ENCODE results near the gene HINT1.
"Not testable (repeated sequence)": the region's sequence is repeated elsewhere in the genome, so short reads cannot be mapped to it uniquely, and the experiment has no call there.

The HINT1 gene

DNA sequence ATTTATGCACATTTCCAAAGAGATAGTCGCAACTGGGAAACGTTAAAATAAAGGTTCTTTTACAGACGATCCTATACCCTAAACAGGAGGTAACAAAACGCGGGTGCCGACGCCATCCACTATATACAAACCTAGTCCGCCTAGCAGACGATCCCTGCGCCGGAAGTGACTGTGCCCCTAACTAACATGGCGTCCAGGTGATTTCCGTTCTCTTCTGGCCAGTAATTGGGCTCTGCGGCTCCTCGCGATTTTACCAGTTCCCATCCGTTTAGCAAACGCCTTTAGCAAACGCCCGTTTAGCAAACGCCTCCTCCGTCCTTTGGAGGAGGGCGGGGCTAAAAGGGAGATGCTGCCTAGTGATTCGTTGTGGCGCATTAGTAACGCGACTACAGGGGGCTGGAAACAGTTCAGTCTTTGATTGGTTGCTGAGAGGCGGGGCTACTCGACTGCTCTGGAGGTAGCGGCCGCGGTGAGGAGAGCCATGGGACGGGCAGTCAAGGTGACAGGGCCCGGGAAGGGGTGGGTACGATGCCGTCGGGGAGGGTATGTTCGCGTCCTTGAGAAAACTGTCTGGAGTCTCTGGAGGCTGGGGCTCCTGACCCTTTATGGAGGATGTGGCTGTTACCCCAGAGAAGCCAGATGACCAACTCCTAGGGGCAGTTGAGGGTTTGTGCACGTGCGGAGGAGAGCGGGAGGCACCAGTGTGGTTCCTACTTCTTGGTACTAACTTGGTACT is 5.7 kb upstream of the HINT1 start, which contains the start of gene LYRM7:
TSS of gene LYRM7 (plus strand) at position 405 of the 736 bp plus-strand sequence. CDS start at position 482, 77 bp downstream.
- peak; percentile 99 for DNase-seq (ENCODE audit: low spot score)

- DNase-seq (ENCODE audit: low spot score), result no peak
Observed at GRCh38 chr5:131169810-131170539, 4.9 kb upstream of the HINT1 start.

DNA sequence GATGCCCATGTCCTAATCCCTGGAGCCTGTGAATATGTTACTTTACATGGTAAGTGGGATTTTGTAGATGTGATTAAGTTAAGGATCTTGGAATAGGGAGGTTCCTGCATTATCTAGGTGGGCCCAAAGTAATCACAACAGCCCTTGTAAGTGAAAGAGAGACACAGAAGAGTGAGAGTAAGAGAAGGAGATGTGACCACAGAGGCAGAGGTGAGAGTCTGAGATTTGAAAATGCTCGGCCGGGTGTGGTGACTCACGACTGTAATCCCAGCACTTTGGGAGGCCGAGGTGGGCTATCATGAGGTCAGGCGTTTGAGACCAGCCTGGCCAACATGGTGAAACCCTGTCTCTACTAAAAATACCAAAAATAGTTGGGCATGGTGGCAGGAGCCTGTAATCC is 2.6 kb upstream of the HINT1 start:
- no peak for DNase-seq (ENCODE audit: low spot score)

DNA sequence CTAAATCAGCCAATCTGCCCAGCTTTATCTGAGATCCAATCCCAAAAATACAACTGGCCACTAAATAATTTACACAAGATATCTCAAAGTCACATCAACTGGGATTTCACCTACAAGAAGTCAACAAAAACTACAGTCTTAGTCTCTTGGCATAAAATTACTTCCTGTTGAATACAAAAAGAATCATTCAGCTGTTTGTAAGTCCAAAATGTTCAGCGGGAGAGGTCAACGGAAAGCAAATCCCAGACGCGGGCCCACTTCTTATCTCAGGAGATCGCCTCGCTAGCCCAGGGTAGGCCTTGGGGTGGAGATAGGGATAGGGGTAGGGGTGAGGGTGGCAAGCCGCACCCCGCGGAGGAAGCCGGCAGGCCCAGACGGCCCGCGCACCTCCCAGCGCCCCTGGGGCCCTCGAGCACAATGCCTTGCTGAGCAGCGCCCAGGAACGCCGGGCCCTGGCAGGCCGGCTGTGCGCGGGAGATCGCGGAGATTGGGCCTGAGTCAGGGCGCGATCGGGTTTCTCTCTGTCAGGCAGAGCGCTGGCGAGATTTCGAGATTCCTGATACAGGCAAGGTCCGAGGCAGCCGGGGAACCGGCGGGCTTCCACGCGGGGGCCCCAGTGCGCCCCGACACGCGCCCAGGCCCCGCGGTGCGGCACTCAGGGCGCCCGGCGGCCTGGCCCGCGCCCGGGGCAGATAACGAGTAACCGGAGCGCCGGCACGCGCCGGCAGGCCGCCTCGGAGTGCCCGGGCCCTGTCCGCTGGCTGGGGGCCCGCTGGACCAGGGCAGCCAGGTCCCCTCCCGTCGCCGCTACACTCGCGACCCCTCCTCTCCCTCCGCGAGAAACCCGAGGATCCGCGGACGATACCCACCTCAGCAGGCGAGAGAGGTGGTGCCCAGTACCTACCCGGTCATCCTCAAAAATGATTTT is 601 bp downstream of the HINT1 start:
- peak; percentile 67 for DNase-seq (ENCODE audit: low spot score)

DNA sequence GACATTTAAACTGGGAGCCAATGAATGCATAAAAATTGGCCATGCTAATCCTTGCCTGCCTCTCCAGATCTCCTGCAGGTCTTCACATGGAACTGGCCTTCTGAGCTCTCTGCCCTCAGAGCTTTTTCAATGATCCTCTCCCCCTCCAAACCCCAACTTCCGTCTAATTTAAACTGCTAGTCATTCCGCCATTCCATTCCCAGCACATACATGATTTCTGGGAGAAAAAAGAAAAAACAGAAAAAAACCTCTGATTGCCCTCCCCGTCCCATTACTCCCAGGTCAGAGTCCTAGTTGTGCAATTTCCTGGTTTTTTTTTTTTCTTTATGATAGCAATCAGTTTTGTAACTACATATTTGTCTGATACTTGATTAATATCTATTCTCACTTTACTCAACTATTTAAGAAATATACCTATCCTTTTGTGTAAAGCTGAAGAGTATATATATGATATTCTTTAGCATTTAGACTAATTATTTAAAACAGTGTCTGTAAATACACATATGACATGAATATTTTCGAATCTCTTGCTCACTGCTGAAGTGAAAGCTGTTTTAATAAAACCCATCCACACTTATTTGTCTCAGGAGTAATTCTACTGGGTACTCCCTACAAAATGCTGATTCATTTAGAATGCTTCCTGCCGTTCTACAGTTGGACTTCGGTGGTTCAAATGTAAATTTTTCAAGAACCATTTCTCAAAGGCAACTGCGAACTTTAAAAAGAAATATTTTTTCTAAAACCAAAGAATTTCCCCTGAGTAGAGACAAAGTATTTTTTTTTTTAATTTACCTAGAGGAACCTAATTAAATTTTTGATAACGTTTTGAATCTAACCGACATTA is 1.6 kb downstream of the HINT1 start:
- DNase-seq (ENCODE audit: low spot score), result peak; percentile 47

DNA sequence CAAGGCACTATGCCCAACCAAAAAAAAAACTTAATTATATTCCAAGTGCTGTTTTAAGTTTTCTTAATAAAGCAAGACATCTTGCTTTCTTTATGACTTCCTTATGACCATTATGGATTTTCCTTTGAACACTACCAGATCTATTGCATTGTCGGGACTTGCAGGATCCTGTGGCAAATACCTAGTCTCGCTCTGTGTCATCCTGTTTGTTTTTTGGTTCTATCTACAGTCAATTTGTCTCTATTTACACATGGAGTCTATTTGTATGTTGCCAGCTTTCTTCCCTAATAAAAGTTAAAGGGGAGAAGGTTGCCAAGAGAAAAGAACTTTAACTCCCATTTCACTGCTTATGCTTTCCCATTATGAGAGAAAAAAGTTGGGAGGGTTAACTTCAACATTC is 4.9 kb downstream of the HINT1 start:
- no peak for DNase-seq (ENCODE audit: low spot score)

DNA sequence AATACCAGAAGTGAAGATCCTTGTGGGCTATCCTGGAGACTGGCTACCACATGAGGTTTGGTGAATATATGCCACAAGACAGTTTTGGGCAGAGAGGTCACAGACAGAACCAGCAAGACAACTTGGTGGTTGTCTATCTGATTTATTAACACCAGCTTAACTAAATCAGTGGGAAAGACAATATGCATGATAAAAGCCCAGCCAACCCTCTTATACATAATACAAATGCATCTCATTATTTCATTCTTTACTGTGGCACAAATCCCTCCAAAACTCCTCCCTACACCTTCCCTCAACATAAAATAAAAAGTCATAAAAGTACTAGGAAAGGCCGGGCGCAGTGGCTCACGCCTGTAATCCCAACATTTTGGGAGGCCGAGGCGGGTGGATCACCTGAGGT is 8.1 kb downstream of the HINT1 start:
- DNase-seq (ENCODE audit: low spot score), result no peak

DNA sequence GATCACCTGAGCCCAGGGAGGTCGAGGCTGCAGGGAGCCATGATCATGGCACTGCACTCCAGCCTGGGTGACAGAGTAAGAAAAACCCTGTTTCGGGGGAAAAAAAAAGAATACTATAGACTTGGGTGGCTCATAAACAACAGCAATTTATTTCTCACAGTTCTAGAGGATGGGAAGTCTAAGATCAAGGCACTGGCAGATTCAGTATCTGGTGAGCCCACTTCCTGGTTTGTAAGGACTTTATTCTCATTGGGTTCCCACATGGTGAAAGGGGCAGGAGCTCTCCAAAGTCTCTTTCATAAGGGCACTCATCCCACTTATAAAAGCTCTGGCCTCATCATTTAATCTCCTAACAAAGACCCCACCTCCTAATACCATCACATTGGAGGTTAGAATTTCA is 8.7 kb downstream of the HINT1 start:
- no peak for DNase-seq (ENCODE audit: low spot score)

DNA sequence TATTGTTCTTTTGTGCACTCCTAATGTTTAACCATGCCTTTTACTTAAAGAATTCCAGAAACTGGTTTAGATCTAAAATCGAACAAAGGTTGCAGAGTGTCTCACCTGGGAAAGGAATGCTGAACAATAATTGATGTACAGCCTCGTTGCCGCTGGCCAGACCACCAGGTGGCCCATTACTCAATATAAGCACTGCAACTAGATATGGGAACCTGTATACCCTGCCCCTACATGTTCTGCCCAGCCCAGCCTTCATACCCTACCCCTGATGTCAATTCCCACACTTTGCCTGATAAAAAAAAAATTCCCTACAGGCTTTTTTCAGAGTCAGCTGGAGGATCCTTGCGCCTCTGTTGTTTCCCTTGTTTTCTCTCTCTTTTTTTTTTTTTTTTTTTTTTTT is 13.8 kb downstream of the HINT1 start:
- no peak for DNase-seq (ENCODE audit: low spot score)

DNA sequence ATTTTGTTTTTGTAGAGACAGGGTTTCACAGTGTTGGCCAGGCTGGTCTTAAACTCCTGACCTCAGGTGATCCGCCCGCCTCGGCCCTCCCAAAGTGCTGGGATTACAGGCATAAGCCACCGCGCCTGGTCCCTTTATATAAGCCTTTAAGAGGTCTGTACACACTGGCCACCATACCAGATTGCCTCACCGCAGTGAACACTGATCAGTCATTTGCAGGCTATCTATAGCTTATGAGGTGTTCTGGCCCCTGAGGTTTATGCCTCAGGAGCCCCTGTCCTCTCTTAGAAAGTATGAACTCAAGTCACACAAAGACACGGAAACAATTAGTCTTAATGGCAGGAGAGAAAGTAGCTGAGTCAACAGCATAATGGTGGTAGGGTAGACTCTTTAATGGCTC is 14.6 kb downstream of the HINT1 start:
- DNase-seq (ENCODE audit: low spot score), result no peak

DNA sequence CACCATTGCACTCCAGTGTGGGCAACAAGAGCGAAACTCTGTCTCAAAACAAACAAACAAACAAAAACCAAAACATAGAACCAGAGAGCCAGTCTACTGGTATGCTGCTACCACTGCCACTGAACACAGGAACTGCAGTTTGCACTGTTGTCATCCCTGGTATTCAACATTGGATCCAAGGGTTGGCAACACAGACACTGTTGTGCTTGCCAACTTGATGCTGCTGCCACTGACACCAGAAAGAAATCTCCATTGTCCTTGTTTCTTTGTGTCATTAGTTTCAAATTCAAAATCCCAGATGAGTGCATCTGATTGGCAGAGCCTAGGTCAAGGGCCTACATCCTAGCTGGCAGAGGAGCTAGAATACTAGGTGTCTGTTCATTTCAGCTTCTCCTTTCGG is 16.2 kb downstream of the HINT1 start:
- DNase-seq (ENCODE audit: low spot score), result no peak

GRCh38 chr5:131147258-131147657 is 17.8 kb downstream of the HINT1 start:
- no peak for DNase-seq (ENCODE audit: low spot score)

- no peak for DNase-seq (ENCODE audit: low spot score)
Observed at GRCh38 chr5:131142970-131143617, 22.0 kb downstream of the HINT1 start.

DNA sequence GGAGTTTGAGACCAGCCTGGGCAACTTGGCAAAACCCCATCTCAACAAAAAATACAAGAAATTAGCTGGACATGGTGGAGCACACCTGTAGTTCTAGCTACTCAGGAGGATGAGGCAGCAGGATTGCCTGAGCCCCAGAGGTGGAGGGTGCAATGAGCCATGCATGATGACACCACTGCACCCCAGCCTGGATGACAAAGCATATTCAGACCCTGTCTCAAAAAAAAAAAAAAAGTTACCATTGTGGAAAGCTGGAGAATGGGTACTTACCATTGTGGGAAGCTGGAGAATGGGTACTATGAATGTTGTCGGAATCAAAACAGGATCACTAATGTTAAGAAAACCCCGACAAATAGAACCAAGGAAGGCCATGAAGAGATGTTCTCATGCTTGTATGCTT is 25.7 kb downstream of the HINT1 start:
- DNase-seq (ENCODE audit: low spot score), result no peak

GRCh38 chr5:131138406-131138805 is 26.6 kb downstream of the HINT1 start:
- not testable (repeated sequence) for DNase-seq (ENCODE audit: low spot score)

GRCh38 chr5:131133091-131133490 is 32.0 kb downstream of the HINT1 start:
- DNase-seq (ENCODE audit: low spot score), result not testable (repeated sequence)

- DNase-seq (ENCODE audit: low spot score), result no peak
Observed at GRCh38 chr5:131129306-131129705, 35.8 kb downstream of the HINT1 start.

GRCh38 chr5:131127244-131127643 is 37.8 kb downstream of the HINT1 start:
- DNase-seq (ENCODE audit: low spot score), result not testable (repeated sequence)

- no peak for DNase-seq (ENCODE audit: low spot score)
Observed at GRCh38 chr5:131114754-131115153, 50.3 kb downstream of the HINT1 start.

DNA sequence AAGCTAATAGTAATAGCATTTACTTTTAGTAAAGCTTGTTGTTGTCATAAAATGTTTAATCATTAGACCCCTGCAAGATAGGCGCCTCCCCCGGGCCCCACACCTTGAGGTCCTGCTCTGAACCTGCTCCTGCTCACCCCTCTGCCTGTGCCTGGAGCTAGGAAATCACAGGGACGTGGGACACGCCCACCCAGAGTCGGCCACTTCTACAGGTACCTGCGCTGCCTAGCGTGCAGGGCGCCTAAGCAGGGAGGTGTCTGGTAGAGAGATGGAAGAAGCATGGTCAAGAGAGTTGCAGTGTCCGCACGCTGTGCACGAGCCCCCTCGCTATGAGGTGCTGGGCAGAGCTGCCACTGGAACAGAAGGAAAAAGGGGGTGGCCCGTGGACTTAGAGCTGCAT is 52.6 kb downstream of the HINT1 start:
- DNase-seq (ENCODE audit: low spot score), result no peak

DNA sequence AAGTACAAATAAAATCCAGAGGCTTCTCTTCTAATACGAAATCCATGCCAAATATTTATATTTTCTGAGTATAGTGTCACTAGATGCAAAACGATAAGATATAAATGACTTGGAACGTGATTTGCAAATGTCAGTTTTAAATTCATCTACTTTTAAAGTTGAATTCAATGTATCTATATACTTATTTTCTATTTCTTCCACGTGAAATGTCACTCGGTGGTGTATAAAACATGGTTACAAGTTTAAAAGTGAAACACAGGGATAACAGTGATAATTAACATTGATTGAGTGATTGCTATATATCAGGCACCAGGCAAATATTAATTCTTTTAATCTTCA is 54.8 kb downstream of the HINT1 start:
- no peak for DNase-seq (ENCODE audit: low spot score)
